Type B pancreatic cell (in vitro differentiated cells): ENCODE results near the gene LEMD1. TPM values are rescaled to one million over a fixed set of nuclear protein-coding genes. Genes with fewer than 3 reads are reported as not detected.
"Not testable (repeated sequence)": the region's sequence is repeated elsewhere in the genome, so short reads cannot be mapped to it uniquely, and the experiment has no call there.

Experiments used
- DNase-seq: peaks from one replicate; pipeline ENCODE4 v3.0.0; 2021; ENCODE audit warnings: mixed read lengths; ENCODE audit not compliant: unreplicated experiment; ENCODE audit errors: extremely low spot score
- H3K27ac Mint-ChIP-seq: 2 replicates; pipeline ENCODE4 v1.8.0; 2021; ENCODE audit warnings: mild to moderate bottlenecking, mixed read lengths
- H3K27me3 Mint-ChIP-seq: 2 replicates; pipeline ENCODE4 v1.8.0; 2021; ENCODE audit warnings: mixed read lengths
- H3K36me3 Mint-ChIP-seq: 2 replicates; pipeline ENCODE4 v1.8.0; 2021; ENCODE audit warnings: mixed read lengths
- H3K4me1 Mint-ChIP-seq: one replicate; pipeline ENCODE4 v1.8.0; 2021; ENCODE audit warnings: mixed read lengths; ENCODE audit not compliant: unreplicated experiment
- H3K4me3 Mint-ChIP-seq: 2 replicates; pipeline ENCODE4 v1.8.0; 2021; ENCODE audit warnings: mild to moderate bottlenecking, mixed read lengths
- H3K9me3 Mint-ChIP-seq: 2 replicates; pipeline ENCODE4 v1.8.0; 2021; ENCODE audit warnings: mixed read lengths
- total RNA-seq: library from RNA; stranded (reverse); gene quantifications from 2 replicates; pipeline ENCODE4 v1.2.1, GENCODE V29; 2021; ENCODE audit warnings: low replicate concordance
- TF ChIP-seq, protein P1 (sequence below): fragments of 200-600 bp; sonication (generic); conservative IDR thresholded peaks from 2 replicates; pipeline ENCODE4 v1.5.0; 2021; ENCODE audit warnings: antibody characterized with exemption, mild to moderate bottlenecking

Gene LEMD1
- total RNA-seq, 1 donor from 2014 or later: 5.5 TPM

DNA sequence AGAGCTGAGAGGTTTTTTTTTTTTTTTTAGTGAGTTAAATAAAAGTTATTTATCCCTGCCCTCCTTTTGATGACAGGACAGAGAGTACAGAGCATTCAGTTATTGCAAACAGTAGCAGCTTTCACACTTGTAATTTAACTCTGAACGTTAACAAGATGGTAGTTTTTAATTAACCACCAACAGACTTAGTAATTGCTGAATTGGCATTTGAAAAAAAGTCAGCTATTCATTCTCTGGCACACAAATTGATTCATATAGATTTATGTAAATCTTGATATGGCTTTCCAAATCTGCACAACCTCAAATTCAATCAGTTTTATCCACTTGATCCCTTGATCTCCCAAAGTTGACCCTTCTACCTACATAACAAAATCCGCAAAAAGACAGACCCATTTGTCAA is 918 bp downstream of the LEMD1 start:
- TF ChIP-seq, protein P1, sequence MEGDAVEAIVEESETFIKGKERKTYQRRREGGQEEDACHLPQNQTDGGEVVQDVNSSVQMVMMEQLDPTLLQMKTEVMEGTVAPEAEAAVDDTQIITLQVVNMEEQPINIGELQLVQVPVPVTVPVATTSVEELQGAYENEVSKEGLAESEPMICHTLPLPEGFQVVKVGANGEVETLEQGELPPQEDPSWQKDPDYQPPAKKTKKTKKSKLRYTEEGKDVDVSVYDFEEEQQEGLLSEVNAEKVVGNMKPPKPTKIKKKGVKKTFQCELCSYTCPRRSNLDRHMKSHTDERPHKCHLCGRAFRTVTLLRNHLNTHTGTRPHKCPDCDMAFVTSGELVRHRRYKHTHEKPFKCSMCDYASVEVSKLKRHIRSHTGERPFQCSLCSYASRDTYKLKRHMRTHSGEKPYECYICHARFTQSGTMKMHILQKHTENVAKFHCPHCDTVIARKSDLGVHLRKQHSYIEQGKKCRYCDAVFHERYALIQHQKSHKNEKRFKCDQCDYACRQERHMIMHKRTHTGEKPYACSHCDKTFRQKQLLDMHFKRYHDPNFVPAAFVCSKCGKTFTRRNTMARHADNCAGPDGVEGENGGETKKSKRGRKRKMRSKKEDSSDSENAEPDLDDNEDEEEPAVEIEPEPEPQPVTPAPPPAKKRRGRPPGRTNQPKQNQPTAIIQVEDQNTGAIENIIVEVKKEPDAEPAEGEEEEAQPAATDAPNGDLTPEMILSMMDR: no peak
- H3K9me3 Mint-ChIP-seq: no peaks in the 10 kb centered on the region
- peaks cover 7% of the 10 kb centered on the region for H3K4me1 Mint-ChIP-seq
- no peak overlapping the region for H3K27ac Mint-ChIP-seq
- DNase-seq: no peak
- H3K36me3 Mint-ChIP-seq: no peaks in the 10 kb centered on the region
- H3K27me3 Mint-ChIP-seq: peaks cover 48% of the 10 kb centered on the region
- H3K4me3 Mint-ChIP-seq: no peak overlapping the region

GRCh38 chr1:205417870-205418635 is 3.8 kb downstream of the LEMD1 start:
- DNase-seq: no peak
- H3K36me3 Mint-ChIP-seq: no peaks in the 10 kb centered on the region
- H3K4me3 Mint-ChIP-seq: no peak overlapping the region
- H3K27ac Mint-ChIP-seq: no peak overlapping the region
- H3K27me3 Mint-ChIP-seq: peaks cover 33% of the 10 kb centered on the region
- TF ChIP-seq, protein P1: no peak
- no peaks in the 10 kb centered on the region for H3K9me3 Mint-ChIP-seq
- peaks cover 7% of the 10 kb centered on the region for H3K4me1 Mint-ChIP-seq

DNA sequence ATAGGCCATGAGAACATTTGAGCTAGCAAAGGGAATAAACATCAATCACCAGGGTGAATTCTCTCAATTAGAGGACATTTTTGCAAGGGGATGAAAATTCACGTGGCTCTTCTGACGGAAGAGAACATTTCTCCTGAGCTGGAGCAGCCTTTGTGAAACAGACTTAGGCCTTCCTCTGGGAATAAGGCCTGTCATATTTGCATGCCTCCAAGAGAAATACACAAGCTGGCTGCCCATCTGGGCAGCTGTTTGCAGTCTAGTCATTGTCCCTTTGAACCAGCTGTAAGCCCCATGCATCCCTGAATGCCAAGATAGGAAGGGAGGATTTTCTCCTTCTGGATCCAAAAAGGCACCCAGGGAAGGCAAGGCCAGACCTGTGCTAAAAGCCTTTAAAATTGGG is 5.5 kb downstream of the LEMD1 start:
- no peak for DNase-seq
- peaks cover 32% of the 10 kb centered on the region for H3K27me3 Mint-ChIP-seq
- peaks cover 7% of the 10 kb centered on the region for H3K4me1 Mint-ChIP-seq
- TF ChIP-seq, protein P1: no peak
- no peak overlapping the region for H3K27ac Mint-ChIP-seq
- H3K36me3 Mint-ChIP-seq: no peaks in the 10 kb centered on the region
- no peak overlapping the region for H3K4me3 Mint-ChIP-seq
- H3K9me3 Mint-ChIP-seq: no peaks in the 10 kb centered on the region

DNA sequence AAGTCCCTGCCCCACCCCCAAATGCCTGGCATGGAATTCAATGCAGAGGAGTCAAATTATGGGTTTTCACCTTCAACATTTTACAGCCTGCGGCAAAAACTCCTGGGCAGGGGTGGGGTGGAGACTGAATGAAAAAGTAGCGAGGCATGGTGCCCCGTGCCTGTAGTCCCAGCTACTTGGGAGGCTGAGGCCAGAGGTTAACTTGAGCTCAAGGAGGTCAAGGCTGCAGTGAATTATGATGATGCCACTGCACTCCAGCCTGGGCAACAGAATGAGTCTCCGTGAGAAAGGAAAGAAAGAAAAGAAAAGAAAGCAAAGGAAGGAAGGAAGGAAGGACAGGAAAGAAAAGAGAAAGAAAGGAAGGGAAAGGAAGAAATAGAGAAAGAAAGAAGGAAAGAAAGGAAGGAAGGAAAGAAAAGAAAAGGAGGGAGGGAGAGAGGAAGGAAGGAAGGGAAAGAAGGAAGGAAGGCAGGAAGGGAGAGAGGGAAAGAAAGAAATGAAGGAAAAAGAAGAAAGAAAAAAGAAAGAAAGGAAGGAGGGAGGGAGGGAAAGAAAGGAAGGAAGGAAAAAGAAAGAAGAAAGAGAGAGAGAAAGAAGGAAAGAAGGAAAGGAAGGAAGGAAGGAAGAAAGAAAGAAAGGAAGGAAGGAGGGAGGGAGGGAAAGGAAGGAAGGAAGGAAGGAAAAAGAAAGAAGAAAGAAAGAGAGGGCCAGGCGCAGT is 11.1 kb downstream of the LEMD1 start:
- Mint-ChIP-seq H3K36me3 (no peaks in the 10 kb centered on the region), H3K27me3 (peaks cover 29% of the 10 kb centered on the region), H3K4me1 (no peaks in the 10 kb centered on the region), H3K9me3 (no peaks in the 10 kb centered on the region), H3K27ac (no peak overlapping the region), H3K4me3 (no peak overlapping the region)
- TF ChIP-seq, protein P1: no peak
- no peak for DNase-seq

GRCh38 chr1:205407970-205408369 is 13.9 kb downstream of the LEMD1 start:
- H3K4me3 Mint-ChIP-seq: no peak overlapping the region
- H3K4me1 Mint-ChIP-seq: no peaks in the 10 kb centered on the region
- H3K27me3 Mint-ChIP-seq: peaks cover 32% of the 10 kb centered on the region
- no peak for DNase-seq
- H3K27ac Mint-ChIP-seq: no peak overlapping the region
- H3K36me3 Mint-ChIP-seq: no peaks in the 10 kb centered on the region
- H3K9me3 Mint-ChIP-seq: no peaks in the 10 kb centered on the region
- TF ChIP-seq, protein P1: no peak

DNA sequence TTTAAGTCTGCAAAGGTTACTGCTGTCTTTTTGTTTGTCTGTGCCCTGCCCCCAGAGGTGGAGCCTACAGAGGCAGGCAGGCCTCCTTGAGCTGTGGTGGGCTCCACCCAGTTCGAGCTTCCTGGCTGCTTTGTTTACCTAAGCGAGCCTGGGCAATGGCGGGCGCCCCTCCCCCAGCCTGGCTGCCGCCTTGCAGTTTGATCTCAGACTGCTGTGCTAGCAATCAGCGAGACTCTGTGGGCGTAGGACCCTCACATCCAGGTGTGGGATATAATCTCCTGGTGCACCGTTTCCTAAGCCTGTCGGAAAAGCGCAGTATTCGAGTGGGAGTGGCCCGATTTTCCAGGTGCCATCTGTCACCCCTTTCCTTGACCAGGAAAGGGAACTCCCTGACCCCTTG is 15.6 kb downstream of the LEMD1 start:
- not testable (repeated sequence) for H3K9me3 Mint-ChIP-seq

DNA sequence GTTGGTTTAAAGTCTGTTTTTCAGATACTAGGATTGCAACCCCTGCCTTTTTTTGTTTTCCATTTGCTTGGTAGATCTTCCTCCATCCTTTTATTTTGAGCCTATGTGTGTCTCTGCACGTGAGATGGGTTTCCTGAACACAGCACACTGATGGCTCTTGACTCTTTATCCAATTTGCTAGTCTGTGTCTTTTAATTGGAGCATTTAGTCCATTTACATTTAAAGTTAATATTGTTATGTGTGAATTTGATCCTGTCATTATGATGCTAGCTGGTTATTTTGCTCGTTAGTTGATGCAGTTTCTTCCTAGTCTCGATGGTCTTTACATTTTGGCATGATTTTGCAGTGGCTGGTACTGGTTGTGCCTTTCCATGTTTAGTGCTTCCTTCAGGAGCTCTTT is 17.4 kb downstream of the LEMD1 start:
- not testable (repeated sequence) for H3K36me3 Mint-ChIP-seq, H3K4me3 Mint-ChIP-seq, H3K9me3 Mint-ChIP-seq, DNase-seq, H3K4me1 Mint-ChIP-seq, H3K27ac Mint-ChIP-seq
- H3K27me3 Mint-ChIP-seq: peaks cover 20% of the 10 kb centered on the region

More for the DNA sequence above, 15.6 kb downstream of the LEMD1 start:
- H3K4me1 Mint-ChIP-seq, H3K27ac Mint-ChIP-seq, H3K4me3 Mint-ChIP-seq, DNase-seq, H3K36me3 Mint-ChIP-seq: not testable (repeated sequence)
- H3K27me3 Mint-ChIP-seq: peaks cover 22% of the 10 kb centered on the region
